NCI-H1092 (cell line): ENCODE data around the gene MS4A3.
"Not testable (repeated sequence)": the region's sequence is repeated elsewhere in the genome, so short reads cannot be mapped to it uniquely, and the experiment has no call there.

Experiments used
- DNase-seq: peaks from one replicate; lab custom pipeline; 2025; lab: John Stamatoyannopoulos, UW

MS4A3 gene, protein sequence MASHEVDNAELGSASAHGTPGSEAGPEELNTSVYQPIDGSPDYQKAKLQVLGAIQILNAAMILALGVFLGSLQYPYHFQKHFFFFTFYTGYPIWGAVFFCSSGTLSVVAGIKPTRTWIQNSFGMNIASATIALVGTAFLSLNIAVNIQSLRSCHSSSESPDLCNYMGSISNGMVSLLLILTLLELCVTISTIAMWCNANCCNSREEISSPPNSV

DNA sequence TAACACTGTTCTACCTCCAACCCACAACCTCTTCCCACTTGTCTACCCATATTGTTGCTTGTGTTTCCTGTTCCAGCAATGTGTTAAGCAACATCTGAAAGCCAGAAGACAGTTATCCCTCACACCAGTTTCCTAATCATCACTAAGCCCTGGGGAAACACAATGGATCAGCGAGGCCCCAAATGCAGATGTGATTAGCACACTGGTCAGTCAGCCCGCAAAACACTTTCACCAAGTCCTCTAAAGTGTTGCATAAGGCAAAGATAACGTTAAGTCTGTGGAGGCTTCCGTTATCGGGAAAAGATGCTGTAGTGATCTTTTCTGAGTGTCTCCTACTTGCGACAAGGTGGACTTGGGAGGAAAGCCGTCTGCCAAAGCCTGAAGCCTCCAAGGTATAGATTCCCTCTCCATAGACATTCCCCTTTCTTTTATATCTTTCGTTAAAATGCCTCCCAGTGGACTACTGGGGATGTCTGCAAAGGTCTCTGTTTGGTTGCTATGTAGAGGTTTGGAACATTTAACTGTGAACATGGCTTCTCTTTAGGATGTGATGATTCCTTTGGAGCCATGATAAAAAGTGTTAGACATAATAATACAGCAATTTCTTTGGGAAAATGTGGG lies at the start of gene MS4A3:
Gene MS4A3 (plus strand): TSS at position 317 of the 621 bp plus-strand sequence. CDS start 4,496 bp downstream, outside the sequence.
- no peak for DNase-seq

GRCh38 chr11:60016881-60017280 lies 39.6 kb upstream of the MS4A3 start, which contains the start of gene OOSP4B:
TSS of gene OOSP4B (plus strand) at chr11:60017181.
- DNase-seq = no peak

DNA sequence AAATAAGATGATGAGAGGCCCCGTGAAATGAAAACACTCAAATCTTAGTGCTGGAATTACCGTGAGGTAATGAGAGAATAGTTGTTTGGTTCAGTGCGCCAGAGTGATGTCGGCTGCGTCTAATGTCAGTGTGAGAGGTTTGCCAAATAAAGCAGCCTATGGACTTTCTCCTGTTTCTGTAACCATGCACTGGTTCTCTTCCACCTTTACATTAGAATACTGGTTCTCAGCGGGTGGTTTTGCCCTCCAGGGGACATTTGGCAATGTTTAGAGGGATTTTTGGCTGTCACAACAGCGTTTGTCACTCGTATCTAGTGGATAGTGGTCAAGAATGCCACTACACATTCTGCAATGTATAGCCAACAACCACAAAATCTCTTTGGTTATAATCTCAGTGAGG lies 38.4 kb upstream of the MS4A3 start:
- no peak for DNase-seq

DNA sequence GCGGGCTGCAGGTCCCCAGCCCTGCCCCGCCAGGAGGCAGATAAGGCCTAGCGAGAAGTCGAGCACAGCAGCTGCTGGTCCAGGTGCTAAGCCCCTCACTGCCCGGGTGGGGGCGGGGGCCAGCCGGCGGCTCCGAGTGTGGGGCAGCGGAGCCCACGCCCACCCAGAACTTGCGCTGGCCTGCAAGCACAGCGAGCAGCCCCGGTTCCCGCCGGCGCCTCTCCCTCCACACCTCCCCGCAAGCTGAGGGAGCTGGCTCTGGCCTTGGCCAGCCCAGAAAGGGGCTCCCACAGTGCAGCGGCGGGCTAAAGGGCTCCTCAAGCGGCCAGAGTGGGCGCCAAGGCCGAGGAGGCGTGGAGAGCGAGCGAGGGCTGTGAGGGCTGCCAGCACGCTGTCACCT lies 36.1 kb upstream of the MS4A3 start:
- not testable (repeated sequence) for DNase-seq

DNA sequence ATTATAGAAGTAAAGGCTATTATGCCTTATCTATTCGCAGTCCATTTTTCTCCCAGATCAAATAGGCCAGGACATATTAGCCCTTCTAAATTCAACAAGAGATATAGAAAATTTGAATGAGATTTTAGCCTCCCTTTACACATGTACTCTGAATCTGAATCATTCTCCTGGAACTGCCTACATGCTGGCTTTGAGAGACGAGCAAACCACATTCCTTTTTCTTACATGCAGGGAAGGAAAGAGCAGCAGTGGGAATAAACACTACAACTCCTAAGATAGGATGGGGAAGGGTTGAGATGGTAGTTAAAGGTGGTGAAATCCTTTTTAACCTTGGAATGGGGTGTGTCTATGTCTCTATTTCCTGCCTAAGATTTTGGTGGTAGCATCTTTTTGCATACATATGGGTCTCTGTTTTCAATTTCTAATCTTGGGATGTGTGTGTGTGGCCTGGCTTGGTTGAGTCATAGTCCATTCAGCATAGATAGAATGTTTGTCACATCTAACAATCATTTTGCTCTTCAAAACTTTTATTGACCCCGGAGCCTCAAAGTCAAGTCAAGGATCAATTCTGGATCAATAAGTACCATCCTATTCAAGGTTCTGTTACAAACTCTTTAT lies 27.3 kb upstream of the MS4A3 start:
- no peak for DNase-seq

GRCh38 chr11:60040109-60040508 lies 16.4 kb upstream of the MS4A3 start, which contains the start of gene OOSP2:
TSS of gene OOSP2 (plus strand) at chr11:60040409. CDS start at chr11:60040460, 51 bp downstream.
- DNase-seq = no peak

- not testable (repeated sequence) for DNase-seq
These were observed 6.0 kb upstream of the MS4A3 start for GRCh38 chr11:60050422-60050821.

DNA sequence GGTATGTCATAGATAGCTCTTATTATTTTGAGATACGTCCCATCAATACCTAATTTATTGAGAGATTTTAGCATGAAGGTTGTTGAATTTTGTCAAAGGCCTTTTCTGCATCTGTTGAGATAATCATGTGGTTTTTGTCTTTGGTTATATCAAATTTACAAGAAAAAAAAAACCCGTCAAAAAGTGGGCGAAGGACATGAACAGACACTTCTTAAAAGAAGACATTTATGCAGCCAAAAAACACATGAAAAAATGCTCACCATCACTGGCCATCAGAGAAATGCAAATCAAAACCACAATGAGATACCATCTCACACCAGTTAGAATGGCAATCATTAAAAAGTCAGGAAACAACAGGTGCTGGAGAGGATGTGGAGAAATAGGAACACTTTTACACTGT lies 5.6 kb upstream of the MS4A3 start:
- DNase-seq = not testable (repeated sequence)

GRCh38 chr11:60059052-60059451 lies 2.6 kb downstream of the MS4A3 start:
- DNase-seq = no peak

- DNase-seq = no peak
These were observed 3.2 kb downstream of the MS4A3 start for GRCh38 chr11:60059521-60060240.

DNA sequence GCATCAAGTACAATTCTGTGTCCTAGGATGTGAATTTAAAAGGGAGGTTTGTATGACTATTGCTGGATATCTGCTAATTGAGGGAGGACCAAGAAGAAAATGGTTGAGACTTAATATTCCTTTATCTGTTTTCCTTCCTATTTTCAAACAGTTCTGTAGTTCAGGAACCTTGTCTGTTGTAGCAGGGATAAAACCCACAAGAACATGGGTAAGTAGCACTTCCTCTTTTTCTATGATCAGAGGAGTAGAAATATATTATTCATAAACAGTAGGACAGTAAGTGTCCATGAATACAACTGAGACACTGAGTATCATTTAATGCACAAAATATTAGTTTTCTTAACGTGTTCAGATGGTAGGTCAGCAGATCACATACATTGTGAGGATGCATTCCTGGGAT lies 7.6 kb downstream of the MS4A3 start:
- no peak for DNase-seq

DNA sequence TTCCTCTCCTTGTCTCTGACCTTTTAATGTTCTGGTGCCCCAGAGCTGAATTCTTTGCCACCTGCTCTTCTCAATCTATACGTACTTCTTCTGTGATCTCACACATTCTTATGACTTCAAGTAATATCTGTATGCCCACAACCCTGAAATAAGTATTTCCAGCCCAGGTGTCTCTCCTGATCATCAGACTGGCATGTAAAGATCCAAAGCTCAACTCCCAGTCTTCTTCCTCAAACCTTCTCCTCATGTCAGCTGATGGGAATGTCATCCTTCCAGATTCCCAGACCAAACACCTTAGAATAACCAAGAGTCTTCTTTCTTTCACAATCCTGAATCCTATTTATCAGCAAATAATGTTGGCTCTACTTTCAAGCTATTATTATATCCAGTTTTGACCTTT lies 9.3 kb downstream of the MS4A3 start:
- no peak for DNase-seq

DNA sequence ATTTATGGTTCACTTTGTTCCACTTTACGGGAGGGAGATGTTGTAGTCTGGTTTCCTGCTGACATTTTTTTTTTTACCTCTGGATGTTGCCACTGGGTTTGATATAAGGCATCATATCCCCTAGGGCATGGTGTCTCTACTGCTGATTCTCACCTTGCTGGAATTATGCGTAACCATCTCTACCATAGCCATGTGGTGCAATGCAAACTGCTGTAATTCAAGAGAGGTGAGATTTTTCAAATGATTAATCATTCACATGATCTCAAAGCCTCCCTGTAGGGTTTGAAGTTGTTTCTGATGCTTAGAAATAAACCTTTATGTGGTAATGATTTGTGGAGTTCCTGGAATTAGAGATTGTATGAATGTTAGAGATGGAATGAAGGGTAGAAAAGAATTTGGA lies 13.0 kb downstream of the MS4A3 start:
- DNase-seq = no peak

- DNase-seq = not testable (repeated sequence)
These were observed 15.2 kb downstream of the MS4A3 start for GRCh38 chr11:60071644-60072043.

- DNase-seq = no peak
These were observed 20.9 kb downstream of the MS4A3 start for GRCh38 chr11:60077216-60077817.

- DNase-seq = no peak
These were observed 21.5 kb downstream of the MS4A3 start for GRCh38 chr11:60077981-60078380.

DNA sequence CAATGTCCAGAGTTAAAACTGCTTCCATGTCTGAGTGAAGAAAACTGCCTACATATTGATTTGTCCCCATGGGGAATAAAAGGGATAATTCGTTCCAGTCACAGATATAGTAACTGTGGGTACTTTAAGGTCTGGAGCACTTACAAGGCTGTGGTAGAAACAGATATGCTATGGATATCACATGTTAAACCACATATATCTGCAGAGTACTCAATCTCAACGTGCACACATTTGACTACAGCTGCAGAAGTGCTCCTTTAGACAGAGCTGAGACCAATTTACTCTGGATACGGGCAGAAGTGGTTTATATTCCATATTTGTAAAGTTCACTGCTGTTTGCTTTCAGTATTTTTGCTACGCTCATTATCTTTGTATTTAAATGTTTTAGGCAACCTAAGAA lies 22.3 kb downstream of the MS4A3 start:
- no peak for DNase-seq

- no peak for DNase-seq
These were observed 24.1 kb downstream of the MS4A3 start for GRCh38 chr11:60080535-60080934.

GRCh38 chr11:60084631-60085273 lies 28.3 kb downstream of the MS4A3 start:
- no peak for DNase-seq

DNA sequence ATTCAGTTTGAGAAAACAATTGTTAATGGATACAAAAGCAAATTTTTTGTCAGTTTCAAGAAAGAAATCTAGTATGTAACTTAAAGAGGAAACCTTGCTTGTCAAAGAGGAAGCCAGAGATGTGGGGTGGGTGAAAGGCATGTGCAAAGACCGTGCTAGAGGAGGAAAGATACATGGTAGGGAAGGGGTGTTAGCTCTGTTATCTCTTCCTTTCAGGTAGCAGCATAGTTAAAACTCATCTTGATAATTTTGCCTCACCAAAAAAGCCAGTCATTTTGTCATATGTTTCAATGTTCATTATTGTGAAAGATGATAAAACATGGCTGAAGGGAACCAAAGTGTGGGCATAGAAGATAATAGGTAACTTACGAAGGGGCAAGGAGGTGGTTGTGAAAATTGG lies 29.4 kb downstream of the MS4A3 start:
- no peak for DNase-seq

DNA sequence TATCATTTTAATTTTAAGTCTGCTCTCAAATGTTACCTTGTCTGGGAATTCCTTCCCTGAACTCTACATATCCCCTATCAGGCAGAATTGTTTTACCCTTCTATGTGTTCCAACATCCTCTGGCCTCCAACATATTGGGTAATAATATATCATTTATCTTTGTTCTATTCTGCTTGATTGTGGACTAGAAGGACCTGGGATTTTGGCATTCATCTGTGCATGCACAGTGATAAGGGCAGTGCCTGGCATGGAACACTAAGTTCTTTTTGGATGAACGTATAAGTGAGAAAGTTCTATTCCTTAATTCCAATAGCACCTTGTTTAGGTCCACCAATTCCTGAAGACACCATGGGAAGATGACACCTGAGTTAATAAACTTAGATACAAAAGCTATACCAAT lies 30.8 kb downstream of the MS4A3 start:
- no peak for DNase-seq

- DNase-seq = no peak
These were observed 31.9 kb downstream of the MS4A3 start, which contains the start of gene MS4A2 for GRCh38 chr11:60088364-60088763. TSS of gene MS4A2 (plus strand) at chr11:60088664. CDS start at chr11:60088766, 102 bp downstream.
